ENCODE results near the gene DPEP2. TPM values are rescaled to one million over a fixed set of nuclear protein-coding genes. Genes with fewer than 3 reads are reported as not detected.

The DPEP2 gene
- polyA plus RNA-seq, 3 donors: 117 to 235 (median 124) TPM

DNA sequence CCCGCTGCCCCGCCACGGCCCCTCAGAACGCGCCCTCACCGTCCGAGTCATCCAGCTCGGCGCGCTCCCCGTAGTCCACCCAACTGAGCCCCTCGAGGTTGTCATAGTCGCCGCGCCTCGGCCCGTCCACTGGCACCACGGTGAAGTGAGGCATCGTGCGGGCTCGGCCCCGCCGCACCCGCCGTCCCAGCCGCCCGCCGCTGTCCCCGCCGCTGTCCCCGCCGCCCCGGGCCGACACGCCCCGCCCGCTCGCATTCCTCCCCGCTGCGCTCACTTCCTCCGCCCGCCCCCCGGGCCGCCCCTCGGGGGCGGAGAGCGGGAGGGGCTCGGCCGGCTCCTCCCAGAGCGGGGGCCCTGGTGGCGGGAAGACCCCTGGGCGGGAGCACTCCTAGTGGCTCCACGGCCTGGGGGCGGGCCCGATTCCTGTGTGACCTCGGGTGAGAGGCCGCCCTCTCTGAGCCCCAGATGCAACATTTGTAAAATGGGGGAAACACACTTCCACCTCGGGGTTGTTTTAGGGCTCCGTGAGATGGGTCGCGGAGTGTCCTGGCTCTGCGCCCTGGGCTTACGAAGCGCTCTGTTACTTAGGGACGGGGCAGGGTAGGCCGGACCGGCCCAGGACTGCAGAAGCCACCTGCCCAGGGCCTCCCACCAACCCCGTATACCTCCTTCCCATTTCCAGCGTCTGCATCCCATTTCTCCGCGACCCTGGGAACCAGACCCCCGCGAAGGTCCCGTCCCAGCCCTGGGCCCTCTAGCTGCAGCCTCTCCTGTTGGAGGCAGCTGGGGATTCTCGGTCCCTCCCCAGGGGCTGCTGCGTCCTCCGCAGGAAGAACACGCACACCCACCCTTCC is 30.7 kb downstream of the DPEP2 start, which contains the start of gene SLC12A4:
Gene SLC12A4 (minus strand): TSS at position 238 of the 854 bp plus-strand sequence. CDS start 84 bp downstream, at position 154.
- TF ChIP-seq CTCF (IDR thresholded peaks at IDR 0.05): no peak
- H3K9me3 Mint-ChIP-seq: no peaks in the 10 kb centered on the region

DNA sequence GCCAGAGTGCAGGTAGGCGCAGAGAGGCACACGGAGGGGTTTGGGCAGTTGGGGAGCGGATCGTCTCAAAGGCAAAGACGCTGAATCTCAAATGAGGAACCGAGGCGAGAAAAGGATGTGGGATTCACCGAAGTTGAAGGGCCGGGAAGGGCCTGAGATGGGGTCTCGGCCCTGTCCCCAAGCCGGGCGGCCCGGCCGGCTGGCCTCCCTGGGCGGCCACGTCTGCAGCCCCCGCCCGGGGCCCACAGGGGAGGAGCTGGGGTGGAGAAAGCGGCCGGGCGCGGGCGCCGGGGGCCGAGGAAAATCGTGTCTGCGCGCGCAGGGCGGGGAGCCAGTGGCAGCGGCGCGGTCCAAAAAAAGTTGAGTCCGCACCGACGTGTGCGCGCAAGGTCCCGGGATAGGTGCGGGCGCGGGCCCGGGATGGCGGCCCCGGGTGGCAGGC is 31.3 kb downstream of the DPEP2 start:
- peaks cover 3 to 13% of the 10 kb centered on the region in 2 donors for H3K36me3 Mint-ChIP-seq
- Histone ChIP-seq H2AFZ (ENCODE audit: insufficient read depth, low read depth, low read length, poor library complexity, severe bottlenecking) (peak overlapping the region; percentile 93), H3K9me3 (replicated peaks in 1 of 2; ENCODE audit: control insufficient read depth in 1 of 2, insufficient read depth in 1 of 2, low read length in 2 of 2) (no peaks in the 10 kb centered on the region), H3K4me3 (replicated peaks in 1 of 3; ENCODE audit: low read depth in 2 of 3, low read length in 3 of 3) (peak overlapping the region; percentile 83 to 91 (median 91)), H3K4me2 (replicated peaks; ENCODE audit: extremely low read depth, low read length, poor library complexity, severe bottlenecking) (peak overlapping the region; percentile 90), H3K79me2 (ENCODE audit: insufficient read depth, low read length) (peaks cover 23% of the 10 kb centered on the region), H3K27me3 (ENCODE audit: control insufficient read depth in 2 of 2, insufficient read depth in 2 of 2, low read length in 2 of 2) (no peaks in the 10 kb centered on the region), H3K27ac (ENCODE audit: low read depth in 1 of 2, low read length in 2 of 2) (peak overlapping the region in 1 of 2 donors; percentile 63), H4K20me1 (ENCODE audit: insufficient read depth, low read length) (peaks cover 47% of the 10 kb centered on the region), H3K36me3 (replicated peaks in 1 of 2; ENCODE audit: control insufficient read depth in 1 of 2, insufficient read depth in 2 of 2, low read length in 2 of 2) (peaks cover 0 to 10% of the 10 kb centered on the region in 2 donors), H3K9ac (ENCODE audit: insufficient read depth, low read length, poor library complexity, severe bottlenecking) (peak overlapping the region; percentile 79), H3K4me1 (ENCODE audit: control insufficient read depth in 1 of 2, insufficient read depth in 2 of 2, low read length in 2 of 2) (peaks cover 18 to 24% of the 10 kb centered on the region in 2 donors)
- peak in 2 of 3 donors; percentile 32 to 39 for DNase-seq
- H3K27me3 Mint-ChIP-seq (ENCODE audit: low read depth in 3 of 3): peaks cover 2 to 6% (median 6%) of the 10 kb centered on the region in 3 donors
- H3K4me1 Mint-ChIP-seq: peaks cover 26% of the 10 kb centered on the region
- intact Hi-C loops (cut with micrococcal nuclease): no loop called here
- no peak for TF ChIP-seq CTCF (IDR thresholded peaks at IDR 0.05)
- under 1% methylated on average over 42 of the region's 45 CpGs for WGBS (ENCODE audit: insufficient coverage)
- peak overlapping the region; percentile 61 to 89 (median 78) for H3K27ac Mint-ChIP-seq
- no peaks in the 10 kb centered on the region for H3K9me3 Mint-ChIP-seq
- peak overlapping the region; percentile 98 to 99 for H3K4me3 Mint-ChIP-seq

More for the DNA sequence above, 30.7 kb downstream of the DPEP2 start, which contains the start of gene SLC12A4:
- Histone ChIP-seq H3K27ac (ENCODE audit: low read depth in 1 of 2, low read length in 2 of 2) (peak within 1 kb of the TSS in 1 of 2 donors; percentile 63), H3K4me2 (replicated peaks; ENCODE audit: extremely low read depth, low read length, poor library complexity, severe bottlenecking) (peak within 1 kb of the TSS; percentile 90), H2AFZ (ENCODE audit: insufficient read depth, low read depth, low read length, poor library complexity, severe bottlenecking) (peak within 1 kb of the TSS; percentile 93), H3K9ac (ENCODE audit: insufficient read depth, low read length, poor library complexity, severe bottlenecking) (peak within 1 kb of the TSS; percentile 79), H3K9me3 (replicated peaks in 1 of 2; ENCODE audit: control insufficient read depth in 1 of 2, insufficient read depth in 1 of 2, low read length in 2 of 2) (no peaks in the 10 kb centered on the region), H3K79me2 (ENCODE audit: insufficient read depth, low read length) (peaks cover 23% of the 10 kb centered on the region), H3K4me3 (replicated peaks in 1 of 3; ENCODE audit: low read depth in 2 of 3, low read length in 3 of 3) (peak within 1 kb of the TSS; percentile 83 to 91 (median 91)), H4K20me1 (ENCODE audit: insufficient read depth, low read length) (peaks cover 42% of the 10 kb centered on the region), H3K36me3 (replicated peaks in 1 of 2; ENCODE audit: control insufficient read depth in 1 of 2, insufficient read depth in 2 of 2, low read length in 2 of 2) (peaks cover 0 to 3% of the 10 kb centered on the region in 2 donors), H3K27me3 (ENCODE audit: control insufficient read depth in 2 of 2, insufficient read depth in 2 of 2, low read length in 2 of 2) (no peaks in the 10 kb centered on the region), H3K4me1 (ENCODE audit: control insufficient read depth in 1 of 2, insufficient read depth in 2 of 2, low read length in 2 of 2) (peaks cover 18 to 24% of the 10 kb centered on the region in 2 donors)
- peaks cover 26% of the 10 kb centered on the region for H3K4me1 Mint-ChIP-seq
- H3K4me3 Mint-ChIP-seq: peak within 1 kb of the TSS; percentile 98 to 99
- H3K27me3 Mint-ChIP-seq (ENCODE audit: low read depth in 3 of 3): peaks cover 5 to 6% (median 6%) of the 10 kb centered on the region in 3 donors
- intact Hi-C loops (cut with micrococcal nuclease): no loop called here
- peak within 1 kb of the TSS; percentile 61 to 89 (median 78) for H3K27ac Mint-ChIP-seq
- under 1% methylated on average over 71 of the region's 78 CpGs for WGBS (ENCODE audit: insufficient coverage)
- H3K36me3 Mint-ChIP-seq: peaks cover 0 to 11% of the 10 kb centered on the region in 2 donors
- DNase-seq: peak in 2 of 3 donors; percentile 14 to 34
